GM12873 (cell line): ENCODE measurements around the gene ARRDC5.

ENCODE experiments used
- TF ChIP-seq, protein P1 (sequence below): IDR thresholded peaks from 2 replicates; pipeline ENCODE4 v1.5.1; 2012; ENCODE audit warnings: low read depth, mild to moderate bottlenecking, moderate library complexity, low read length, control low read depth; ENCODE audit not compliant: insufficient read depth; ENCODE audit errors: missing control alignments

The ARRDC5 gene

DNA sequence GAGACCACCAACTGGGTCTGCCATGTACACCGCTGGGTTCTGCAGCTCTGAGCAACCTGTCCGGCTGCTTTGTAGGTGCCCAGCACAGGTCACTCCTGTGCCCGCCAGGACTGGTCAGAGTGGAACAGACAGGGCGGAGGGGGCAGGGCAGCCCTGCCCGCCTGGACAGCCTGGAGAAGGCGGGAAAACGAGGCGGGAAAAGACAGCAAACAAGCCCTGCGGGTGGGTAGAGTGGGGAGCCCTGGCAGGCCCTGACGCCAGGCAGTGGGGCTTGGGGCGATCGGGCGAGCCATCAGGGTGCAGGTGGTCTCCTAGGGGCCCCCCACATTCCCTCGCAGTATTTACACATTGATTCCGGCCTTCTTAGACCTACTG, 6.1 kb upstream of the ARRDC5 start:
- TF ChIP-seq, protein P1, sequence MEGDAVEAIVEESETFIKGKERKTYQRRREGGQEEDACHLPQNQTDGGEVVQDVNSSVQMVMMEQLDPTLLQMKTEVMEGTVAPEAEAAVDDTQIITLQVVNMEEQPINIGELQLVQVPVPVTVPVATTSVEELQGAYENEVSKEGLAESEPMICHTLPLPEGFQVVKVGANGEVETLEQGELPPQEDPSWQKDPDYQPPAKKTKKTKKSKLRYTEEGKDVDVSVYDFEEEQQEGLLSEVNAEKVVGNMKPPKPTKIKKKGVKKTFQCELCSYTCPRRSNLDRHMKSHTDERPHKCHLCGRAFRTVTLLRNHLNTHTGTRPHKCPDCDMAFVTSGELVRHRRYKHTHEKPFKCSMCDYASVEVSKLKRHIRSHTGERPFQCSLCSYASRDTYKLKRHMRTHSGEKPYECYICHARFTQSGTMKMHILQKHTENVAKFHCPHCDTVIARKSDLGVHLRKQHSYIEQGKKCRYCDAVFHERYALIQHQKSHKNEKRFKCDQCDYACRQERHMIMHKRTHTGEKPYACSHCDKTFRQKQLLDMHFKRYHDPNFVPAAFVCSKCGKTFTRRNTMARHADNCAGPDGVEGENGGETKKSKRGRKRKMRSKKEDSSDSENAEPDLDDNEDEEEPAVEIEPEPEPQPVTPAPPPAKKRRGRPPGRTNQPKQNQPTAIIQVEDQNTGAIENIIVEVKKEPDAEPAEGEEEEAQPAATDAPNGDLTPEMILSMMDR, result no peak

- TF ChIP-seq, protein P1, result no peak
Measured at GRCh38 chr19:4908360-4908759, 5.7 kb upstream of the ARRDC5 start.

DNA sequence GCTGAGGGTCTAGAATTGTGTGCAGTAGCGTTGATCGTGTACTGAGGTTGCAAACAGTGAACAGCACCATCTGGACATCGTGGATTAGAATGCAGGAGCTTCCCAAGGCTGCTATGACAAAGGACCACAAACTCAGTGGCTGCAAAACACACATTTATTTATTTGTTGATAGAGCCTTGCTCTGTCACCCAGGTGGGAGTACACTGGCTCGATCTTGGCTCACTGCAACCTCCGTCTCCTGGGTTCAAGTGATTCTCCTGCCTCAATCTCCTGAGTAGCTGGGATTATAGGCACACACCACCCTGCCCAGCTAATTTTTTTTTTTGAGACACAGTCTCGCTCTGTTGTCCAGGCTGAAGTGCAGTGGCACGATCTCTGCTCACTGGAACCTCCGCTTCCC, 4.3 kb upstream of the ARRDC5 start:
- TF ChIP-seq, protein P1, result no peak

- TF ChIP-seq, protein P1, result no peak
Measured at GRCh38 chr19:4904481-4904880, 1.8 kb upstream of the ARRDC5 start.

- TF ChIP-seq, protein P1, result no peak
Measured at GRCh38 chr19:4897146-4897545, 5.5 kb downstream of the ARRDC5 start.

GRCh38 chr19:4896372-4896771, 6.3 kb downstream of the ARRDC5 start:
- TF ChIP-seq, protein P1, result no peak

GRCh38 chr19:4891066-4891465, 11.6 kb downstream of the ARRDC5 start:
- TF ChIP-seq, protein P1, result no peak

DNA sequence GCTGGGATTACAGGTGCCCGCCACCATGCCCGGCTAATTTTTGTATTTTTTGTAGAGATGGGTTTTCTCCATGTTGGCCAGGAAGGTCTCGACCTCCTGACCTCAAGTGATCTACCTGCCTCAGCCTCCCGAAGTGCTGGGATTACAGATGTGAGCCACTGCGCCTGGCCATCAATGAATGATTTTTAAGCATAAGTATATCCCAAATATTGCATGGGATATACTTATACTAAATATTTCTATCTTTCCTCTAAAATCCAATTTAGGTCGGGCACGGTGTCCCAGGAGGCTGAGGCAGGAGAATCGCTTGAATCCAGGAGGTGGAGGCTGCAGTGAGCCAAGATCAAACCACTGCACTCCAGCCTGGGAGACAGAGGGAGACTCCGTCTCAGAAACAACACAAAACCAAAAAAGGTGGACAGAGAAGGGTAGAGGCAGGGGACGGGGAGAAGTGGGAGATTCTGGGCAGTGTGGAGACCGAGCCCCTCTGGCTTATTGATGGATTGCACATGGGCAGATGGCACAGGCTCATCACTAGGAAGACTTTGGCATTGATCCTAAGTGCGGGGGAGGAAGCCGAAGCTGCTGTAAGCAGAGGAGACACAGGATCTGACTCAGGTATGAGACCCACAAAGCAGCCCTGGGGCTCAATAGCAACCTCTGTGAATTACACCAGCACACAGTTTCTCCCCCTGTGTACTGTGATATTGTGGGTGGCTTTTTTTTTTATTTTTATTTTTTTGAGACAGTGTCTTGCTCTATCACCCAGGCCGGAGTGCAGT, 13.5 kb downstream of the ARRDC5 start:
- TF ChIP-seq, protein P1, result no peak
